Fibroblast of peridontal ligament (primary cell): ENCODE results near the gene SLC38A11.
A peak's percentile ranks its signal among the peaks of the same experiment; 100 is the strongest.
"Not testable (repeated sequence)": the region's sequence is repeated elsewhere in the genome, so short reads cannot be mapped to it uniquely, and the experiment has no call there.

Experiments
- DNase-seq: peaks from one replicate; pipeline ENCODE4 v3.0.0-alpha.2; 2010; ENCODE audit errors: extremely low read depth

Gene SLC38A11

DNA sequence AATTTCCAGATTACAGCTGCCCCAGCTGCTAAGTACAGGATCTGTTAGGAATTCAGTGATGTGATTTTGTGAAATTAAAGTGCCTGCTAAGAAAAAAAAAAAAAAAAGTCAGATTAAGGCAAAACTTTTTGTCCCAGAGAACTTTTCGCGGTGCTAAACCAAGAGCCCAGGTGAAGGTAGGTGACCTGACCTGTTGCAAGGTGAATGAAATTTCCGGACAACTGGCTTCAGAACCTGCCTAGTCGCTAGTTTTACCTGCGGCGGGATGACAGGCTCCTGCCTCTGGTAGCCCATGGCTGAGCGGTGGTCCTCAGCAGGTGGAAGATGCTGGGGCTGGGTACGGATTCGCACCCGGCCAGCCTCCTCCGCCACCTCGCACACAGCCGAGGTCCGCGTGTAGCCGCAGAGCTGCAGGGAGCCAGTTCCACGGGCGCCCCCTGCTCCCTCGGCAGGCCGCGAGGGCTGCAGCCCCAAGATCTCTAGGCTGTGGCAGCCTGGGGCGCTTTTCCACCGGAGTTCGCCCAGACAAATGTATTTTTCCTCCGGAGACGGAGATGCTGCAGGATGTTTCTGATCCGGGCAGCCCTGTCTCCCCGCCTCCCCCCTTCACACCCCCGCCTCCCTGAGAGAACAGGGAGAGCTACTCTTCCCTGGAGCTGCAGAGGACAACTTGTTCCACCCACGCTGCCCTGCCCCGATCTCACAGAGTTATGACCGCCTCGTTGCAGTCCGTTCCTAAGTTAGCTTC, at the start of gene SLC38A11:
SLC38A11 (minus strand) TSS at position 572 of the 748 bp plus-strand sequence; CDS start at position 294, 278 bp downstream.
- no peak for DNase-seq

DNA sequence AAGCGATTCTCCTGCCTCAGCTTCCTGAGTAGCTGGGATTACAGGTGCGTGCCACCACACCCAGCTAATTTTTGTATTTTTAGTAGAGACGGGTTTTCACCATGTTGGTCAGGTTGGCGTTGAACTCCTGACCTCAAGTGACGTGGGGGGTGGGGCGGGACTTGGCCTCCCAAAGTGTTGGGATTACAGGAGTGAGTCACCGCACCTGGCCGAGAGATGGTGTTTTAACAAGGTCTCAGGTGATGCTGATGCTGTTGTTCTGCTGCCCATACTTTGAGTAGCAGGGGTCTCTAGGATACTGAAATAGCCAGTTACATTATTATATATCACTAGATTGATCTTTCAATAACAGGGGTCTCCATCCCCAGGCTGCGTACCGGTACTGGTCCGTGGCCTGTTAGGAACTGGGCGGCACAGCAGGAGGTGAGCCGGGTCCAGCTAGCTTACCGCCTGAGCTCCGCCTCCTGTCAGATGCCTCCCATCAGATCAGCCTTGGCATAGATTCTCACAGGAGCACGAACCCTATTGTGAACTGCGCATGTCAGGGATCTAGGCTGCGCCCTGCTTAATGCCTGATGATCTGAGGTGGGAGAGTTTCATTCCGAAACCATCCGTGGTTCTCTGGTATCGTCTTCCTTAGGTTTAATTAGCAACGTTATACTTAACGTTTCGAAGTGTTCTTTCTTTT, 48.3 kb upstream of the SLC38A11 start:
- DNase-seq = no peak

DNA sequence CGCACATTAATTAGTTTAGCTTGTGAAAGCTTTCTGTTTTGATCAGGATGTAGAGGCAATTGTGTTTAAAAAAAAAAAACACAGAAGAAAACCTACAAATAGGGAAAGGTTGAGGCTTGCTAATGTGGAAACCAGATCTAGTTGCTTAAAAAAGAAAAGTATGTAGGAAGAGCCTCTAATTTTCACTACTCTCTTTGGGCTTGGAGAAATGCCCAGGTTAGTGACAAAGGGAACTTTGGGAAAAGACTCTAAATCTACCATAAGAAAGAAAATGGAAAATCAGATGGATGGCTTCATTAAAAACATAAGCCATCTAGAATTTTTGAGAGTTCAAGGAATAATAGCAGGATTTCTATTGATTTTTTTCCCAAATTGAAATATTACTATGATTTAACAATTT, 47.3 kb upstream of the SLC38A11 start:
- no peak for DNase-seq

DNA sequence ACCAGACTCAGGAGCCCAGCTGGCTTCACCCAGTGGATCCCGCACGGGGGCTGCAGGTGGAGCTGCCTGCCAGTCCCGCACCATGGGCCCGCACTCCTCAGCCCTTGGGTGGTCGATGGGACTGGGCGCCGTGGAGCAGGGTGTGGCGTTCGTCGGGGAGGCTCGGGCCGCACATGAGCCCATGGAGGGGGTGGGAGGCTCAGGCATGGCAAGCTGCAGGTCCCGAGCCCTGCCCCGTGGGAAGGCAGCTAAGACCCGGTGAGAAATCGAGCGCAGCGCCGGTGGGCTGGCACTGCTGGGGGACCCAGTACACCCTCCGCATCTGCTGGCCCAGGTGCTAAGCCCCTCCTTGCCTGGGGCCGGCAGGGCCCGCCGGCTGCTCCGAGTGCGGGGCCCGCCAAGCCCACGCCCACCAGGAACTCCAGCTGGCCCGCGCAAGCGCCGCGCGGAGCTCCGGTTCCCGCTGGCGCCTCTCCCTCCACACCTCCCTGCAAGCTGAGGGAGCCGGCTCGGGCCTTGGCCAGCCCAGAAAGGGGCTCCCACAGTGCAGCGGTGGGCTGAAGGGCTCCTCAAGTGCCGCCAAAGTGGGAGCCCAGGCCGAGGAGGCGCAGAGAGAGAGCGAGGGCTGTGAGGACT, 39.5 kb upstream of the SLC38A11 start:
- not testable (repeated sequence) for DNase-seq

DNA sequence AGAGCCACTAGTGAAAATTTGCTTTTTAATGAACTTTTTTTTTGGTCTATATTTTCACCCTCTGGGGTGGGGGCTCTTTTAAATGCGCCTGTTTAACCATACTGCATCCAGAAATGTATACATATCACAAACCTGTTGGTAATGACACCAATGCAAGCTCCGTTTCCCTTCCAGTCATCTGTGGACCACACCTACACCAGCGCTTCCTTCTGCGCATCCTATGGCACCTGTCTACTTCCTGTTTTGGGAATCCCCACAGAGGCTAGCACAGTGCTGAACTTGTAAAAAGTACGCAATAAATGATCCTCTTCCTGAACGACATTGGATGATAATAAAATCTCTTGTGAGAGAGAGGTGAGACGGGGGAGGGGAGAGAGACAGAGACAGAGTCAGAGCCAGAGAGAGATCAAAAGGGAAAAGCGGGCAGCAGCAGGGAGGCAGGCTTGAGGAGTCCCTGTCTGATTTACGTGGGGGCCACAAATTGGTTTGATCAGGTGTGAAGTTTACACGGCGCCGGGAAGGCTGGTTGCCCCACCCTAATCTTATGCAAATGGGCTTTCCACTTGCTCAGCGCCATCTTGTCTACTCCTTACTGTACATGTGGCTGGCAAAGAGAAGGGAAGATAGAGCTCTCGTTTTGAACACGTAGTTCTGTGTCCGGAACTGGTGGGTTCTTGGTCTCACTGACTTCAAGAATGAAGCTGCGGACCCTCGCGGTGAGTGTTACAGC, 38.1 kb upstream of the SLC38A11 start:
- no peak for DNase-seq

DNA sequence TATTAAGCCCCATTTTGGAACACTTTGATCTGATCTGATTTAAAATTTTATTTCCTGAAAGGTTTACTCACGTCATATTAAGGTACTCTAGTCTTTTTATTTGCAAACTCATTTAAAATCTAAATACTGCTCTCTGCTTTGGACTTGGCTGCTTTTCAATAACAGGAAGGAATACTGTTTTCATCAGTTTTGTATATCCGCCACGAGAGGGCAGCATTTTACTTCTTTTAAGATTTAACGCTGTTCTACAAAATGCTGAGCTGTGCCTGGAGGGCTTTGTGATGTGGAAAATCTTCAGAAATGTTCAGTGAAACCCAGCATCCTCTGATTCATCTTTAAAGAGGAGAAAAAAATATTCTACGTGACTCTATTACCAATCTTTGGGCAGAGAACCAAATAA, 37.5 kb upstream of the SLC38A11 start:
- DNase-seq = peak; percentile 94

DNA sequence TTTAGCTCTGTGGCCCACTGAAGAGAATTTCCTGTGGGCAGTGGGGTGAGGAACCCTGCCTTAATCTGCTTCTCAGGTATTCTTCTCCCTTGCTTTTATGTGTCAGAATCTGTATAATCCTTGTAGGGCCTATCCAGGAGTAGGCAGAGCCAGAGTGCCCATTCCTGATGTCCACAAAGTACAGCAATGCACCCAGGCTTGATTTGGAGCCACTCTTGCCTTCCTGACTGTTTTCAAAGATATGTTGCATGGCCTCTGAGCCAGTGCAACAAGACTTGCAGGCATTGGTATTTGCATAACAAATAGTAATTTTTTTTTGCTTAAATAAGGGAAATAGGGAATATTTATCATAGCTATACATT, 36.7 kb upstream of the SLC38A11 start:
- DNase-seq = peak; percentile 14

- DNase-seq = peak; percentile 61
Measured at GRCh38 chr2:164991361-164992092, 36.2 kb upstream of the SLC38A11 start.

DNA sequence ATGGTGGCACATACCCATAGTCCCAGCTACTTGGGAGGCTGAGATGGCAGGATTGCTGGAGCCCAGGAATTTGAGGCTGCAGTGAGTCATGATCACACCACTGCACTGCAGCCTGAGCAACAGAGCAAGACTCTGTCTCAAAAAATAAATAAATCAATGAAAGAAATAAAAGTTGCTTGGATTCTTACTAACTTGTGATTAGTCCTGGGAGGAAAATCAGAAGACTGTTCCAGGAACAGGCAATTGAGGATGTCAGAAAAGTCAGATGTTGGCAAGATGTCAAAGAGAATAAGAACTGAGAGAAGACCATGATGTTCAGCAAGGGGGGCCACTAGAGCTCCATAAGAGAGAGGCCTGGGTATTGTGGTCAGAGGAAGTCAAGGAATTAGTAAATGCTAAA, 35.6 kb upstream of the SLC38A11 start:
- DNase-seq = peak; percentile 78

DNA sequence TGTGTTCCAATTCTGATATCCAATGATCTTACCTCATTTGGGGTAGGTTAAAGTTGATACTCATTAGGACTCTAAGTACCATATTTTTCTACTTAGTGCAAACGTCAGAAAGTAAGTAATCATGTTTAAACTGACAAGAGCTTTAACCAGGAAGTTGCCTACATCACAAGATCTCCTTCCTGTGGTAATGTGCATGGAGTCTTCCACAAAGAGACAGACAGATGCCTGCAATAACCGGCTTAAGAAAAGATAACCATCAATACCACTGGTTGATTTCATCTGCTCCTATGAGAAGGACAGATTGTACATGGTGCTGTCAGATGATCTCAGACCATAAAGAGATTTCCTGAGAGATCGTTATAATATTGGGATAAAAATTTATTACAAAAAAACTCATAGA, 33.5 kb upstream of the SLC38A11 start:
- DNase-seq = not testable (repeated sequence)

GRCh38 chr2:164986027-164986426, 30.7 kb upstream of the SLC38A11 start:
- DNase-seq = peak; percentile 11

- no peak for DNase-seq
Measured at GRCh38 chr2:164984428-164984827, 29.1 kb upstream of the SLC38A11 start.

GRCh38 chr2:164981217-164981990, 26.1 kb upstream of the SLC38A11 start:
- no peak for DNase-seq

DNA sequence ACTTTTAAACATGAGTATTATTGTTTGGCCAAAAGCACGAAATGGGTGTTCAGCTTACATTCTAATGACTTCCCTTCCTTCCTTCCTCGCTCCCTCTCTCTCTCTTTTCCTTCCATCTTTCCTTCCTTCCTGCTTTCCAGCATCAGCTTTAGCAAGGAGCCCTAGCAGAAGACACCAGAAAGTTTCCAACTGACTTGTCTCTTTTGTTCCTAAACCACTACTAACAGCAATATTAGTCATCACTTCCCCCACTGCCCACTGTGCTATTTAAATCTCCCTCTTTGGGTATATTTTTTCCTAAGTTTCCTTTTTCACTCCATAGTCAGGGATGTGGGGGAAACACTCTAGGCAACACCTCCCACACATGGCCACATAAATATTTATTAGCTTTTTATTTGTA, 25.4 kb upstream of the SLC38A11 start:
- DNase-seq = not testable (repeated sequence)

- DNase-seq = no peak
Measured at GRCh38 chr2:164979113-164979512, 23.8 kb upstream of the SLC38A11 start.

- not testable (repeated sequence) for DNase-seq
Measured at GRCh38 chr2:164976875-164977470, 21.6 kb upstream of the SLC38A11 start.

DNA sequence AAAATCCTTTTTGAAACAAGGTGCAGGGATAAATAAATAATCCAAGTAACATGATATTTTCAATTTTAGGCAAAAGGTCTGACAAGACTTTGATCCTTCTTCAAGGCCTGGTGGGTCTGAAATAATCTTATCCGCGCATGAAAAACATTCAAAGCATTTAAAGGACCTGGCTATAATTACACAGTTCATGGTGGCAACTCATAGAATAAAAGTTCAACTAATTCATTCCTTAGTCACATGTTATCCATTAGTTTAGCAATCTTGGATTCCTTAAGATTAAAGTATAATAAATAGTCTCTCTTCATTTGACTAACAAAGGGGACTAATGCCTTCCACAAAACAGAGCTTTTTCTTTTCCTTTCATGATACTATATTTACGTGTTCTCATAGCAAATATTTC, 21.0 kb upstream of the SLC38A11 start:
- peak; percentile 22 for DNase-seq

DNA sequence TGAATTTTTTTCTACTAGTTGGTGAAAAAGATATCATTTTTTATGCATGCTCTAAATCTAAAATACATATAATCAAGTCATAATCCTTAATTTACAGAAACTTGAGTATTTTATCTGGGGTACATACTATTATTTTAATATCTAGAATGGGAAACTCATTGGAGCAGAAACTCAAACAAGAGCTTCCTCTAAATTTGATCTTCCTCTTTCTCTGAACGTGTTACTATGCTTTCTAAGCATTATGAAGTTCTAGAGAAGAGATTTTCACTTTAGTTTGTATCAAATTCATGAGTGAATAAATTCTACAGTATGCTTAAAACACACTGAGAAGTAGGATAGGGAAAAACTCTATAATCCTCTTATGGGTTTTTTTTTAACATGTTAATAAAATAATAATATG, 20.6 kb upstream of the SLC38A11 start:
- no peak for DNase-seq

GRCh38 chr2:164974221-164974620, 18.9 kb upstream of the SLC38A11 start:
- DNase-seq = no peak

DNA sequence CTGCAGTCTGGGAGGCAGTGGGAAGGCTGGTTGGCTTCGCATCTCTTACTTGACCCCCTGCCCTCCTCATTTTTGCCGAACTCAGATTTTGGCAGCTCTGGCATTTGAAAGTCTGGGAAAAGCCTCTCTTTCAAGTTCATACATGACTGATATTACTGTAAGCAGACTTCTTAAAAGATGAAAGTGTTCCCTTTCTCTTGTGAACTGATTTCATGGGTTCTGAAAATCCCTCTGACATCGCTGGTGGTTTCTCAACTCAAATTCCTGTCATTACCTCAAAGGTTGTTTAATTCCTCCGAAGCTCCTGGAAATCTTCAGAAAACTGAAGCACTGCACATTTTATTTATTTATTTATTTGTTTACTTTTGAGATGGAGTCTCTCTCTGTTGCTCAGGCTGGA, 16.9 kb upstream of the SLC38A11 start:
- peak; percentile 25 for DNase-seq
